ENCODE measurements around the gene NEDD9. TPM values are rescaled to one million over a fixed set of nuclear protein-coding genes. Genes with fewer than 3 reads are reported as not detected.
A peak's percentile ranks its signal among the peaks of the same experiment; 100 is the strongest.

Gene NEDD9
- total and polyA plus RNA-seq, 10 of the 15 experiments (the other 5 are each of a cell fraction or from before 2014, with no cell fraction given) = 4.9 to 92.6 (median 14.6) TPM

- TF ChIP-seq BCL11A (IDR thresholded peaks at IDR 0.05; ENCODE audit: low read depth, low read length) (no peak), POU2F2 (IDR thresholded peaks at IDR 0.05; ENCODE audit: borderline replicate concordance, low read depth, low read length) (peak; percentile 95), SMC3 (IDR thresholded peaks at IDR 0.05; ENCODE audit: borderline replicate concordance, low read length) (peak; percentile 5; the same call in 1 of the 2 replicates), KAT2A (conservative IDR thresholded peaks at IDR 0.05; ENCODE audit: control insufficient read depth, low read depth, low read length) (no peak), EED (IDR thresholded peaks at IDR 0.05; ENCODE audit: low read depth) (no peak), PBX3 (IDR thresholded peaks at IDR 0.05; ENCODE audit: insufficient replicate concordance, low read depth, low read length) (no peak), ZBED1 (IDR thresholded peaks at IDR 0.05; ENCODE audit: borderline replicate concordance) (peak; percentile 76), TCF7 (IDR thresholded peaks at IDR 0.05; ENCODE audit: borderline replicate concordance) (no peak; the same call in 1 of the 2 replicates), LARP7 (IDR thresholded peaks at IDR 0.05) (peak; percentile 65; the same call in 1 of the 2 replicates), KLF5 (IDR thresholded peaks at IDR 0.05; ENCODE audit: partially characterized antibody) (peak; percentile 40), NKRF (conservative IDR thresholded peaks at IDR 0.05) (0 out of 2 replicates have a peak, but pooled peaks have one; percentile 24), SIN3A (IDR thresholded peaks at IDR 0.05; ENCODE audit: low read depth, low read length) (0 out of 2 replicates have a peak, but pooled peaks have one; percentile 50), STAT1 (conservative IDR thresholded peaks at IDR 0.05) (no peak)
- TF ChIP-seq, protein P1, sequence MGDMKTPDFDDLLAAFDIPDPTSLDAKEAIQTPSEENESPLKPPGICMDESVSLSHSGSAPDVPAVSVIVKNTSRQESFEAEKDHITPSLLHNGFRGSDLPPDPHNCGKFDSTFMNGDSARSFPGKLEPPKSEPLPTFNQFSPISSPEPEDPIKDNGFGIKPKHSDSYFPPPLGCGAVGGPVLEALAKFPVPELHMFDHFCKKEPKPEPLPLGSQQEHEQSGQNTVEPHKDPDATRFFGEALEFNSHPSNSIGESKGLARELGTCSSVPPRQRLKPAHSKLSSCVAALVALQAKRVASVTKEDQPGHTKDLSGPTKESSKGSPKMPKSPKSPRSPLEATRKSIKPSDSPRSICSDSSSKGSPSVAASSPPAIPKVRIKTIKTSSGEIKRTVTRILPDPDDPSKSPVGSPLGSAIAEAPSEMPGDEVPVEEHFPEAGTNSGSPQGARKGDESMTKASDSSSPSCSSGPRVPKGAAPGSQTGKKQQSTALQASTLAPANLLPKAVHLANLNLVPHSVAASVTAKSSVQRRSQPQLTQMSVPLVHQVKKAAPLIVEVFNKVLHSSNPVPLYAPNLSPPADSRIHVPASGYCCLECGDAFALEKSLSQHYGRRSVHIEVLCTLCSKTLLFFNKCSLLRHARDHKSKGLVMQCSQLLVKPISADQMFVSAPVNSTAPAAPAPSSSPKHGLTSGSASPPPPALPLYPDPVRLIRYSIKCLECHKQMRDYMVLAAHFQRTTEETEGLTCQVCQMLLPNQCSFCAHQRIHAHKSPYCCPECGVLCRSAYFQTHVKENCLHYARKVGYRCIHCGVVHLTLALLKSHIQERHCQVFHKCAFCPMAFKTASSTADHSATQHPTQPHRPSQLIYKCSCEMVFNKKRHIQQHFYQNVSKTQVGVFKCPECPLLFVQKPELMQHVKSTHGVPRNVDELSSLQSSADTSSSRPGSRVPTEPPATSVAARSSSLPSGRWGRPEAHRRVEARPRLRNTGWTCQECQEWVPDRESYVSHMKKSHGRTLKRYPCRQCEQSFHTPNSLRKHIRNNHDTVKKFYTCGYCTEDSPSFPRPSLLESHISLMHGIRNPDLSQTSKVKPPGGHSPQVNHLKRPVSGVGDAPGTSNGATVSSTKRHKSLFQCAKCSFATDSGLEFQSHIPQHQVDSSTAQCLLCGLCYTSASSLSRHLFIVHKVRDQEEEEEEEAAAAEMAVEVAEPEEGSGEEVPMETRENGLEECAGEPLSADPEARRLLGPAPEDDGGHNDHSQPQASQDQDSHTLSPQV (IDR thresholded peaks at IDR 0.05) = no peak
Measured at GRCh38 chr6:11232193-11232769, at the start of gene NEDD9 (continued).

Data from GM12878 (cell line).